HCT116 (cell line): ENCODE measurements around the gene CCDC85B. TPM values are rescaled to one million over a fixed set of nuclear protein-coding genes. Genes with fewer than 3 reads are reported as not detected.
A peak's percentile ranks its signal among the peaks of the same experiment; 100 is the strongest.

Experiments
- ATAC-seq: fragments of 200-7000 bp; cut with Tn5 transposase; 2 replicates; pipeline ENCODE4 v1.9.1; 2020; ENCODE audit warnings: mild to moderate bottlenecking, moderate library complexity
- BruUV-seq: library from RNA; stranded (reverse); fragments of 400-500 nt; replicated peaks from 2 replicates; lab custom pipeline; 2021; lab: Mats Ljungman, UMichigan
- CTCF ChIA-PET: fragments of 300-600 bp; sonication (Branson Sonifier 250); formaldehyde crosslinking; loops from one replicate; lab custom pipeline; 2021; ENCODE audit warnings: antibody characterized with exemption; lab: Charles Lee
- POLR2A ChIA-PET: fragments of 300-600, 350-600 bp; sonication (Branson Sonifier 250); formaldehyde crosslinking; loops from one replicate; lab custom pipeline; 2021; ENCODE audit warnings: antibody characterized with exemption; lab: Charles Lee
- RAD21 ChIA-PET, 2 experiments: fragments of 300-600 bp; sonication (Branson Sonifier 250); formaldehyde crosslinking; loops; one replicate each; lab custom pipeline; 2023; ENCODE audit warnings: low total read pairs in 2 of 2; ENCODE audit not compliant: uncharacterized antibody in 2 of 2, unreplicated experiment in 2 of 2, low non-redundant PET in 1 of 2; lab: Charles Lee
- DNase-seq: peaks from one replicate; pipeline ENCODE4 v3.0.0-alpha.2; 2010; ENCODE audit warnings: low read depth, low spot score
- H2AFZ ChIP-seq: fragments of 200-600 bp; shearing (Covaris generic), sonication (generic); 2 replicates; pipeline ENCODE4 v1.6.1; 2017; ENCODE audit warnings: low read depth, mixed run types, mixed read lengths, antibody characterized with exemption, low read length; ENCODE audit not compliant: poor library complexity, severe bottlenecking
- H3K27ac ChIP-seq: 2 replicates; pipeline ENCODE4 v1.5.1; 2012; ENCODE audit warnings: low read depth, low read length
- H3K27me3 ChIP-seq: fragments of 200-600 bp; sonication (generic); 2 replicates; pipeline ENCODE4 v1.6.1; 2016; ENCODE audit warnings: mixed run types, low read length, mixed read lengths; ENCODE audit not compliant: insufficient read depth
- H3K36me3 ChIP-seq, 2 experiments: fragments of 200-500 bp in 1 of 2; fragments of 200-600 bp in 1 of 2; sonication (Bioruptor generic) in 1 of 2; sonication (generic) in 1 of 2; 2 replicates each; pipeline versions ENCODE4 v1.5.1 to v1.6.1; 2014 to 2016; ENCODE audit warnings: low read length in 2 of 2, inconsistent platforms in 1 of 2, mixed read lengths in 1 of 2, mixed run types in 1 of 2; ENCODE audit not compliant: insufficient read depth in 2 of 2, control insufficient read depth in 1 of 2
- H3K4me1 ChIP-seq, 2 experiments: fragments of 200-600 bp in 1 of 2; sonication (generic) in 1 of 2; 2 replicates each; pipeline versions ENCODE4 v1.5.1 to v1.6.1; 2012 to 2017; ENCODE audit warnings: low read length in 2 of 2, inconsistent platforms in 1 of 2, mild to moderate bottlenecking in 1 of 2, mixed read lengths in 1 of 2, mixed run types in 1 of 2, moderate library complexity in 1 of 2; ENCODE audit not compliant: insufficient read depth in 2 of 2, control insufficient read depth in 1 of 2
- H3K4me2 ChIP-seq: fragments of 200-600 bp; sonication (generic); 2 replicates; pipeline ENCODE4 v1.6.1; 2017; ENCODE audit warnings: mixed run types, low read length, mixed read lengths
- H3K4me3 ChIP-seq, 2 experiments: fragments of 200-600 bp in 1 of 2; sonication (generic) in 1 of 2; replicated peaks in 1 of 2; 2 replicates each; pipeline ENCODE4 v1.5.1; 2011 to 2016; ENCODE audit warnings: low read length in 2 of 2, control low read depth in 1 of 2, low read depth in 1 of 2, mild to moderate bottlenecking in 1 of 2, mixed read lengths in 1 of 2, mixed run types in 1 of 2
- H3K79me2 ChIP-seq: fragments of 200-600 bp; sonication (generic); 2 replicates; pipeline ENCODE4 v1.6.1; 2017; ENCODE audit warnings: mild to moderate bottlenecking, mixed run types, low read length, moderate library complexity, mixed read lengths; ENCODE audit not compliant: insufficient read depth
- H3K9ac ChIP-seq: fragments of 200-600 bp; sonication (generic); 2 replicates; pipeline ENCODE4 v1.6.1; 2016; ENCODE audit warnings: low read length, mixed read lengths
- H3K9me2 ChIP-seq: fragments of 200-600 bp; sonication (generic), shearing (Covaris generic); 2 replicates; pipeline ENCODE4 v1.6.1; 2017; ENCODE audit warnings: mixed run types, mild to moderate bottlenecking, moderate library complexity; ENCODE audit not compliant: insufficient read depth
- H3K9me3 ChIP-seq, 2 experiments: fragments of 200-500 bp in 1 of 2; fragments of 200-600 bp in 1 of 2; sonication (Bioruptor generic) in 1 of 2; sonication (generic) in 1 of 2; 2 replicates each; pipeline ENCODE4 v1.6.1; 2014 to 2017; ENCODE audit warnings: low read length in 2 of 2, mixed read lengths in 2 of 2, inconsistent platforms in 1 of 2, low read depth in 1 of 2, mild to moderate bottlenecking in 1 of 2, mixed run types in 1 of 2, moderate library complexity in 1 of 2; ENCODE audit not compliant: control insufficient read depth in 1 of 2, insufficient read depth in 1 of 2
- H4K20me1 ChIP-seq: fragments of 200-600 bp; sonication (generic), shearing (Covaris generic); 2 replicates; pipeline ENCODE4 v1.6.1; 2017; ENCODE audit warnings: mixed run types, mild to moderate bottlenecking, moderate library complexity; ENCODE audit not compliant: insufficient read depth
- EZH2 ChIP-seq: fragments of 200-600 bp; sonication (generic); IDR thresholded peaks from 2 replicates; pipeline ENCODE4 v1.6.1; 2017; ENCODE audit warnings: antibody characterized with exemption, mixed run types
- JUND ChIP-seq: IDR thresholded peaks from 2 replicates; pipeline ENCODE4 v1.6.1; 2012
- POLR2A ChIP-seq: IDR thresholded peaks from 2 replicates; pipeline ENCODE4 v1.7.0; 2011; ENCODE audit warnings: borderline replicate concordance; ENCODE audit not compliant: insufficient read depth, insufficient read length; ENCODE audit errors: extremely low read depth
- POLR2AphosphoS5 ChIP-seq: IDR thresholded peaks from 2 replicates; pipeline ENCODE4 v1.6.1; 2011; ENCODE audit warnings: mild to moderate bottlenecking, low read depth, low read length, moderate library complexity
- YY1 ChIP-seq: IDR thresholded peaks from 2 replicates; pipeline ENCODE4 v1.6.1; 2011; ENCODE audit warnings: low read length, low read depth, moderate library complexity, mild to moderate bottlenecking; ENCODE audit not compliant: insufficient replicate concordance; ENCODE audit errors: extremely low read depth
- intact Hi-C: fragments of 100-400 bp; cut with micrococcal nuclease; formaldehyde crosslinking; loops from 2 replicates; pipeline ENCODE4 v1.10.0; 2022
- total RNA-seq: library from RNA; stranded (reverse); gene quantifications from one replicate; pipeline ENCODE4 v1.2.1, GENCODE V29; 2021; ENCODE audit not compliant: unreplicated experiment
- TF ChIP-seq, protein P1 (sequence below): IDR thresholded peaks from 2 replicates; pipeline ENCODE4 v1.6.1; 2012; ENCODE audit warnings: low read depth
- TF ChIP-seq, protein P2 (sequence below), 3 experiments: fragments of 200-600 bp in 1 of 3; sonication (generic) in 1 of 3; IDR thresholded peaks in 2 of 3; conservative IDR thresholded peaks in 1 of 3; 2 replicates each; pipeline ENCODE4 v1.5.1; 2012 to 2017; ENCODE audit warnings: low read depth in 2 of 3, low read length in 2 of 3, antibody characterized with exemption in 1 of 3, borderline replicate concordance in 1 of 3, control low read depth in 1 of 3, mild to moderate bottlenecking in 1 of 3, mixed read lengths in 1 of 3, mixed run types in 1 of 3, moderate library complexity in 1 of 3; ENCODE audit not compliant: insufficient read depth in 1 of 3
- TF ChIP-seq, protein P3 (sequence below): IDR thresholded peaks from 2 replicates; pipeline ENCODE4 v1.6.1; 2011; ENCODE audit warnings: mild to moderate bottlenecking, low read length, moderate library complexity; ENCODE audit not compliant: insufficient replicate concordance; ENCODE audit errors: extremely low read depth
- TF ChIP-seq, protein P4 (sequence below): IDR thresholded peaks from 2 replicates; pipeline ENCODE4 v1.6.1; 2012

The CCDC85B gene
- total RNA-seq, 1 experiment from 2014 or later: 84.3 TPM

DNA sequence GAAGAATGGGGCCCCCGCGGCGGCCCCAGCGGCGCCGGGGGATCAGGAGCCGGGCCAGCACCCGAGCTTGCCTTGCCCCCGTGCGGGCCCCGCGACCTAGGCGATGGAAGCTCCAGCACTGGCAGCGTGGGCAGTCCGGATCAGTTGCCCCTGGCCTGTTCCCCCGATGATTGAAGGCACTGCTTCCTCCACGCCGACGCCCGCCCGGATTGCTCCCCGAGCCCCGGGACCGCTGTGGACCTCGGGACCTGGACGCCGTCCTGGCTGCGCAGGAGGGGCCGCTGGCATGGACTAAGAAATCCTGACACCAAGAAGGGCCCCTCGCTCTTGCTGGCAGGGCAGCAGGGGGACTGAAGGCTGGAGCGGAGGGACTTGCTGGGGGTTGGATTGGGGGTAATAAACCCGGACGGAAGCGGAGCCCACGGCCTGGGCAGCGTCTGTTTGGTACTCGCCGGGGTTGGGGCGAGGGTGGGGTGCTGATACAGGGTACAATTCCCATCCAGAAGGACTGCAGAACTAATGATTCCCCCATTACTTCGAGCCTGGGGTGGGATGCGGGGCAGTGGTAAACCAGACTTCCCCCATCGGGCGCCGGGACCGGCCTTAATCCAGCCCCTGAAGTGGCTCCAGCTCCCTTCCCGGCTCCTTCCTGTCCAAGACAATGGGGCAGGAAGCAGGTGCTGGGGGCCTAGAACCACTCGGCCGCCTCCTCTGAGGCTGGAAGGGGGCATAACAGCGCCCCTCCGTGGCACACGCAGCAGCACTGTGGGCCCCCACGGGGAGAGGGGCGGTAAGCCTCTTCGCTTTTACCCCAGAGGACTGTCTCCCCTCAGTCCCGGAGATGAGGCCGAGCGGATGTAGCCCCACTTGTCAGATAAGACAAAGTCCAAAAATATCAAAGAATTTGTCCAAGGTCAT is 1.0 kb downstream of the CCDC85B start:
- DNase-seq: no peak
- Histone ChIP-seq H3K27ac (peak overlapping the region; percentile 97), H3K9me3 (no peaks in the 10 kb centered on the region), H3K9ac (peak overlapping the region; percentile 87), H4K20me1 (peaks cover 18% of the 10 kb centered on the region; the same call in 1 of the 2 replicates), H3K4me3 (peak overlapping the region; percentile 53 to 92), H2AFZ (no peak overlapping the region), H3K9me2 (no peaks in the 10 kb centered on the region), H3K79me2 (peaks cover 66% of the 10 kb centered on the region), H3K4me1 (peaks cover 16 to 87% of the 10 kb centered on the region in 2 experiments), H3K4me2 (peak overlapping the region; percentile 98), H3K36me3 (peaks cover 12 to 35% of the 10 kb centered on the region in 2 experiments), H3K27me3 (no peaks in the 10 kb centered on the region)
- intact Hi-C loops: loop anchor here (1.0 kb wide), 2 partner anchors 24 to 98 kb away; no protein-coding TSS in a partner anchor
- TF ChIP-seq, protein P1, sequence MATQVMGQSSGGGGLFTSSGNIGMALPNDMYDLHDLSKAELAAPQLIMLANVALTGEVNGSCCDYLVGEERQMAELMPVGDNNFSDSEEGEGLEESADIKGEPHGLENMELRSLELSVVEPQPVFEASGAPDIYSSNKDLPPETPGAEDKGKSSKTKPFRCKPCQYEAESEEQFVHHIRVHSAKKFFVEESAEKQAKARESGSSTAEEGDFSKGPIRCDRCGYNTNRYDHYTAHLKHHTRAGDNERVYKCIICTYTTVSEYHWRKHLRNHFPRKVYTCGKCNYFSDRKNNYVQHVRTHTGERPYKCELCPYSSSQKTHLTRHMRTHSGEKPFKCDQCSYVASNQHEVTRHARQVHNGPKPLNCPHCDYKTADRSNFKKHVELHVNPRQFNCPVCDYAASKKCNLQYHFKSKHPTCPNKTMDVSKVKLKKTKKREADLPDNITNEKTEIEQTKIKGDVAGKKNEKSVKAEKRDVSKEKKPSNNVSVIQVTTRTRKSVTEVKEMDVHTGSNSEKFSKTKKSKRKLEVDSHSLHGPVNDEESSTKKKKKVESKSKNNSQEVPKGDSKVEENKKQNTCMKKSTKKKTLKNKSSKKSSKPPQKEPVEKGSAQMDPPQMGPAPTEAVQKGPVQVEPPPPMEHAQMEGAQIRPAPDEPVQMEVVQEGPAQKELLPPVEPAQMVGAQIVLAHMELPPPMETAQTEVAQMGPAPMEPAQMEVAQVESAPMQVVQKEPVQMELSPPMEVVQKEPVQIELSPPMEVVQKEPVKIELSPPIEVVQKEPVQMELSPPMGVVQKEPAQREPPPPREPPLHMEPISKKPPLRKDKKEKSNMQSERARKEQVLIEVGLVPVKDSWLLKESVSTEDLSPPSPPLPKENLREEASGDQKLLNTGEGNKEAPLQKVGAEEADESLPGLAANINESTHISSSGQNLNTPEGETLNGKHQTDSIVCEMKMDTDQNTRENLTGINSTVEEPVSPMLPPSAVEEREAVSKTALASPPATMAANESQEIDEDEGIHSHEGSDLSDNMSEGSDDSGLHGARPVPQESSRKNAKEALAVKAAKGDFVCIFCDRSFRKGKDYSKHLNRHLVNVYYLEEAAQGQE: no peak
- TF ChIP-seq, protein P2, sequence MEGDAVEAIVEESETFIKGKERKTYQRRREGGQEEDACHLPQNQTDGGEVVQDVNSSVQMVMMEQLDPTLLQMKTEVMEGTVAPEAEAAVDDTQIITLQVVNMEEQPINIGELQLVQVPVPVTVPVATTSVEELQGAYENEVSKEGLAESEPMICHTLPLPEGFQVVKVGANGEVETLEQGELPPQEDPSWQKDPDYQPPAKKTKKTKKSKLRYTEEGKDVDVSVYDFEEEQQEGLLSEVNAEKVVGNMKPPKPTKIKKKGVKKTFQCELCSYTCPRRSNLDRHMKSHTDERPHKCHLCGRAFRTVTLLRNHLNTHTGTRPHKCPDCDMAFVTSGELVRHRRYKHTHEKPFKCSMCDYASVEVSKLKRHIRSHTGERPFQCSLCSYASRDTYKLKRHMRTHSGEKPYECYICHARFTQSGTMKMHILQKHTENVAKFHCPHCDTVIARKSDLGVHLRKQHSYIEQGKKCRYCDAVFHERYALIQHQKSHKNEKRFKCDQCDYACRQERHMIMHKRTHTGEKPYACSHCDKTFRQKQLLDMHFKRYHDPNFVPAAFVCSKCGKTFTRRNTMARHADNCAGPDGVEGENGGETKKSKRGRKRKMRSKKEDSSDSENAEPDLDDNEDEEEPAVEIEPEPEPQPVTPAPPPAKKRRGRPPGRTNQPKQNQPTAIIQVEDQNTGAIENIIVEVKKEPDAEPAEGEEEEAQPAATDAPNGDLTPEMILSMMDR (IDR thresholded peaks at IDR 0.05 in 2 of 3, conservative IDR thresholded peaks at IDR 0.05 in 1 of 3; ENCODE audit: borderline replicate concordance in 1 of 3, insufficient read depth in 1 of 3, low read depth in 2 of 3, low read length in 2 of 3): peak in 2 of 3 experiments; percentile 33 to 52; a peak in 3 of 6 replicates
- TF ChIP-seq POLR2AphosphoS5: peak; percentile 92
- TF ChIP-seq EZH2: no peak
- TF ChIP-seq, protein P3, sequence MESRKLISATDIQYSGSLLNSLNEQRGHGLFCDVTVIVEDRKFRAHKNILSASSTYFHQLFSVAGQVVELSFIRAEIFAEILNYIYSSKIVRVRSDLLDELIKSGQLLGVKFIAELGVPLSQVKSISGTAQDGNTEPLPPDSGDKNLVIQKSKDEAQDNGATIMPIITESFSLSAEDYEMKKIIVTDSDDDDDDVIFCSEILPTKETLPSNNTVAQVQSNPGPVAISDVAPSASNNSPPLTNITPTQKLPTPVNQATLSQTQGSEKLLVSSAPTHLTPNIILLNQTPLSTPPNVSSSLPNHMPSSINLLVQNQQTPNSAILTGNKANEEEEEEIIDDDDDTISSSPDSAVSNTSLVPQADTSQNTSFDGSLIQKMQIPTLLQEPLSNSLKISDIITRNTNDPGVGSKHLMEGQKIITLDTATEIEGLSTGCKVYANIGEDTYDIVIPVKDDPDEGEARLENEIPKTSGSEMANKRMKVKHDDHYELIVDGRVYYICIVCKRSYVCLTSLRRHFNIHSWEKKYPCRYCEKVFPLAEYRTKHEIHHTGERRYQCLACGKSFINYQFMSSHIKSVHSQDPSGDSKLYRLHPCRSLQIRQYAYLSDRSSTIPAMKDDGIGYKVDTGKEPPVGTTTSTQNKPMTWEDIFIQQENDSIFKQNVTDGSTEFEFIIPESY: no peak
- no peak for TF ChIP-seq JUND
- peak; percentile 41 for TF ChIP-seq YY1
- TF ChIP-seq, protein P4, sequence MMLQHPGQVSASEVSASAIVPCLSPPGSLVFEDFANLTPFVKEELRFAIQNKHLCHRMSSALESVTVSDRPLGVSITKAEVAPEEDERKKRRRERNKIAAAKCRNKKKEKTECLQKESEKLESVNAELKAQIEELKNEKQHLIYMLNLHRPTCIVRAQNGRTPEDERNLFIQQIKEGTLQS: no peak
- peak; percentile 62 for TF ChIP-seq POLR2A
- ChIA-PET RAD21 (interaction anchor here in 1 of 2 experiments (1.1 to 1.4 kb wide), 2 partner anchors 24 to 26 kb away, joined by 3 read pairs; no protein-coding TSS in a partner anchor), CTCF (interaction anchor here (0.6 to 6.5 kb wide), 15 partner anchors 9 to 331 kb away, joined by 3 to 82 read pairs (median 4); partner anchors contain the start of genes BANF1, CFL1, FOSL1 and KAT5), POLR2A (interaction anchor here (0.7 to 8.5 kb wide), 19 partner anchors 10 to 468 kb away, joined by 3 to 124 read pairs (median 7); partner anchors contain the start of genes AP5B1, BANF1, CFL1 and EIF1AD)
- BruUV-seq: TSS peak; percentile 74
- ATAC-seq: peak; percentile 21
